DOHH2 (cell line): ENCODE results near the gene ERVFRD-1.

Experiments
- H3F3A ChIP-seq: fragments of 200-600 bp; sonication (generic), shearing (Covaris generic); 2 replicates; pipeline ENCODE4 v1.6.0; 2016; ENCODE audit warnings: antibody characterized with exemption, mild to moderate bottlenecking; ENCODE audit not compliant: control insufficient read depth, insufficient read depth
- H3K27ac ChIP-seq: fragments of 200-600 bp; sonication (generic); 2 replicates; pipeline ENCODE4 v1.5.1; 2014; ENCODE audit warnings: low read depth, mild to moderate bottlenecking, low read length, moderate library complexity
- H3K27me3 ChIP-seq: fragments of 200-600 bp; sonication (generic); 2 replicates; pipeline ENCODE4 v1.6.1; 2014; ENCODE audit warnings: mild to moderate bottlenecking, low read length, mixed read lengths; ENCODE audit not compliant: control insufficient read depth
- H3K36me3 ChIP-seq: fragments of 200-600 bp; sonication (generic); 2 replicates; pipeline ENCODE4 v1.6.1; 2014; ENCODE audit warnings: mild to moderate bottlenecking, low read length, moderate library complexity, mixed read lengths; ENCODE audit not compliant: control insufficient read depth
- H3K4me1 ChIP-seq: fragments of 200-600 bp; sonication (generic); 2 replicates; pipeline ENCODE4 v1.6.1; 2014; ENCODE audit warnings: mild to moderate bottlenecking, low read length, mixed read lengths; ENCODE audit not compliant: control insufficient read depth
- H3K4me2 ChIP-seq: fragments of 200-600 bp; sonication (generic); 2 replicates; pipeline ENCODE4 v1.6.0; 2014; ENCODE audit warnings: mild to moderate bottlenecking, low read length, moderate library complexity
- H3K4me3 ChIP-seq: fragments of 200-600 bp; sonication (generic); 2 replicates; pipeline ENCODE4 v1.5.1; 2014; ENCODE audit warnings: mild to moderate bottlenecking, low read length, mixed read lengths
- H3K79me2 ChIP-seq: fragments of 200-600 bp; sonication (generic); 2 replicates; pipeline ENCODE4 v1.6.1; 2014; ENCODE audit warnings: mild to moderate bottlenecking, low read length, mixed read lengths; ENCODE audit not compliant: control insufficient read depth
- H3K9me2 ChIP-seq: fragments of 200-600 bp; sonication (generic); replicated peaks from 2 replicates; pipeline ENCODE4 v1.6.1; 2014; ENCODE audit warnings: mild to moderate bottlenecking, low read length, mixed read lengths; ENCODE audit not compliant: control insufficient read depth
- H3K9me3 ChIP-seq: fragments of 200-600 bp; sonication (generic); 2 replicates; pipeline ENCODE4 v1.6.1; 2014; ENCODE audit warnings: antibody characterized with exemption, low read length, mixed read lengths; ENCODE audit not compliant: control insufficient read depth, insufficient read depth
- H4K20me1 ChIP-seq: fragments of 200-600 bp; sonication (generic); 2 replicates; pipeline ENCODE4 v1.6.0; 2014; ENCODE audit warnings: low read depth, mild to moderate bottlenecking, antibody characterized with exemption, low read length, moderate library complexity; ENCODE audit not compliant: control insufficient read depth, insufficient read depth
- EZH2phosphoT487 ChIP-seq: fragments of 200-600 bp; sonication (generic); IDR thresholded peaks from 2 replicates; pipeline ENCODE4 v1.6.1; 2017; ENCODE audit warnings: borderline replicate concordance, mild to moderate bottlenecking, antibody characterized with exemption, low read length, moderate library complexity, mixed read lengths
- TF ChIP-seq, protein P1 (sequence below): fragments of 200-600 bp; sonication (generic); IDR thresholded peaks from one replicate; pipeline ENCODE4 v1.5.1; 2014; ENCODE audit warnings: antibody characterized with exemption, mild to moderate bottlenecking, low read depth, low read length; ENCODE audit not compliant: poor library complexity, severe bottlenecking

The ERVFRD-1 gene

DNA sequence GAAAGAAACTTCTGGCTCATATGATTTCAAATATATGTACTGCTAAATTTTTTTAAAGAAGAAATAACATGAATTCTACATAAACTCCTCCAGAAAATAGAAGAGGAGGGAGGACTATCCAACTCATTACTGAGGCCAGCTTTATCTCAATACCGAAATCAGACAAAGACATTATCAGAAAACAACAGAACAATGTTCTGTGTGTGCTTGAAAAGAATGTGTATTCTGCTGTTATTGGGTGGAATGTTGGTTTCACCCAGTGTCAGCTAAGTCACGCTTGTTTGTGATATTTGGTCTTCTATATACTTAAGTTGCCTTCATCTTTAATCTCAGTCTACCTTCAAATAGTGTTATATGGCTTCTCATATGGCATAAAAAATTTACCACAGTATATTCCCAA is 48.8 kb downstream of the ERVFRD-1 start:
- Histone ChIP-seq H3K4me3 (no peak overlapping the region), H3K36me3 (no peaks in the 10 kb centered on the region), H3K27ac (no peak overlapping the region), H3K4me1 (no peaks in the 10 kb centered on the region), H3K27me3 (peaks cover 16% of the 10 kb centered on the region), H3K9me2 (no peaks in the 10 kb centered on the region), H3K79me2 (no peaks in the 10 kb centered on the region), H4K20me1 (no peaks in the 10 kb centered on the region), H3K4me2 (no peak overlapping the region), H3F3A (no peaks in the 10 kb centered on the region), H3K9me3 (no peaks in the 10 kb centered on the region)
- no peak for TF ChIP-seq EZH2phosphoT487
- TF ChIP-seq, protein P1, sequence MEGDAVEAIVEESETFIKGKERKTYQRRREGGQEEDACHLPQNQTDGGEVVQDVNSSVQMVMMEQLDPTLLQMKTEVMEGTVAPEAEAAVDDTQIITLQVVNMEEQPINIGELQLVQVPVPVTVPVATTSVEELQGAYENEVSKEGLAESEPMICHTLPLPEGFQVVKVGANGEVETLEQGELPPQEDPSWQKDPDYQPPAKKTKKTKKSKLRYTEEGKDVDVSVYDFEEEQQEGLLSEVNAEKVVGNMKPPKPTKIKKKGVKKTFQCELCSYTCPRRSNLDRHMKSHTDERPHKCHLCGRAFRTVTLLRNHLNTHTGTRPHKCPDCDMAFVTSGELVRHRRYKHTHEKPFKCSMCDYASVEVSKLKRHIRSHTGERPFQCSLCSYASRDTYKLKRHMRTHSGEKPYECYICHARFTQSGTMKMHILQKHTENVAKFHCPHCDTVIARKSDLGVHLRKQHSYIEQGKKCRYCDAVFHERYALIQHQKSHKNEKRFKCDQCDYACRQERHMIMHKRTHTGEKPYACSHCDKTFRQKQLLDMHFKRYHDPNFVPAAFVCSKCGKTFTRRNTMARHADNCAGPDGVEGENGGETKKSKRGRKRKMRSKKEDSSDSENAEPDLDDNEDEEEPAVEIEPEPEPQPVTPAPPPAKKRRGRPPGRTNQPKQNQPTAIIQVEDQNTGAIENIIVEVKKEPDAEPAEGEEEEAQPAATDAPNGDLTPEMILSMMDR, result no peak

DNA sequence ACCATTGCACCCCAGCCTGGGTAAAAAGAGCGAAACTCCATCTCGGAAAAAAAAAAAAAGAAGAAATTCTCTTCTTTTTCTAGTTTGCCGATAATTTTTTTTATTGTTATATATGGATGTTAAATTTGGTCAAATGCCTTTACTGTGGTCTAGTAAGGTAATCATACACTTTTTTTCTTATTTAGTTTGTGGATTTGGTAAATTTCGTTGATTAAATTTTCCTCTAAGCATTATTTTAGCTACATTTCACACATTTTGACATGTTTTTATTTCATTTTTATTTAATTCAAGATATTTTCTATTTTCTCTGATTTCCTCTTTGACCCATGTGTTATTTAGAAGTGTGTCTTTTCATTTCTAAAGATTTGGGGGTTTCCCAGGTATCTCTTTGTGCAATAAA is 49.4 kb downstream of the ERVFRD-1 start:
- no peaks in the 10 kb centered on the region for H4K20me1 ChIP-seq
- no peak overlapping the region for H3K27ac ChIP-seq
- no peak overlapping the region for H3K4me3 ChIP-seq
- no peak overlapping the region for H3K4me2 ChIP-seq
- H3K9me3 ChIP-seq, result no peaks in the 10 kb centered on the region
- peaks cover 10% of the 10 kb centered on the region; the same call in 1 of the 2 replicates for H3K27me3 ChIP-seq
- no peaks in the 10 kb centered on the region for H3K4me1 ChIP-seq
- no peaks in the 10 kb centered on the region for H3K9me2 ChIP-seq
- no peaks in the 10 kb centered on the region for H3K36me3 ChIP-seq
- H3K79me2 ChIP-seq, result no peaks in the 10 kb centered on the region
- TF ChIP-seq, protein P1, result no peak
- no peaks in the 10 kb centered on the region for H3F3A ChIP-seq

DNA sequence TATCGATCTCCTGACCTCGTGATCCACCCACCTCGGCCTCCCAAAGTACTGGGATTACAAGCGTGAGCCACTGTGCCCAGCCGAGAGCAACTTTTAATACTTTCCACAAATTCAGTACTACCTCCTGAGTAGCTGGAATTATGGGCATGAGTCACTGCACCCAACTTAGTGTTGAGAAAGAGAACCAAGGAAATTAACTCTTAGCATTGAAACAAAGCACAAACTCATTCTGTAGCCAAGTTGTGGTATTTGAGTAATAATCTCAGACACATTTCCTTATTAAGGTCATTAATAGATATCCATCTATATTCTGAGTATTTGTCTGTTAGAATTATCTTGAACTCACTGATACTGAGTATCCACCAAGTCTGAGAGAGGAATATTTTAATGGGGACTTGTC is 53.1 kb downstream of the ERVFRD-1 start:
- Histone ChIP-seq H3K36me3 (no peaks in the 10 kb centered on the region), H4K20me1 (no peaks in the 10 kb centered on the region), H3K4me3 (no peak overlapping the region), H3K4me1 (no peaks in the 10 kb centered on the region), H3F3A (no peaks in the 10 kb centered on the region), H3K79me2 (no peaks in the 10 kb centered on the region), H3K9me2 (no peaks in the 10 kb centered on the region), H3K27me3 (peaks cover 13% of the 10 kb centered on the region), H3K9me3 (no peaks in the 10 kb centered on the region), H3K4me2 (no peak overlapping the region), H3K27ac (no peak overlapping the region)
- TF ChIP-seq, protein P1, result no peak
- TF ChIP-seq EZH2phosphoT487, result no peak

DNA sequence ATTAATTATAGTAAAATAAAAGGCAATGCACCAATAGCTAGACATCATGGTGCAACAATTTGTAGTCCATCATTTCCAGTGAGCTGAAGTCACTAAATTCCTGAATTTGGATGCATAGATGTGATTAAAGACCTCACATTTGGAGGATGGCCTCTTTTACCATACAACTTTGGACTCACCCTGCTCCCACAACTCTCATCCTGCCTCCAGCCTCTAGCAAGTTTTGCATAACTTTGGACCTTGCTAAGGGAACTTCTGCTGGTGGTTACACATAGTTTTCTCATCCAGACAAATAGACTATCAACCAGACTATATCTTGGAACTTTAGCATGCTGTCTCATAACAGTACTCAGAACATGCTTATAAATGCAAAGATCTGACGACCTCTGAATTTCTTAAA is 54.7 kb downstream of the ERVFRD-1 start:
- H3K9me2 ChIP-seq, result no peaks in the 10 kb centered on the region
- no peaks in the 10 kb centered on the region for H3F3A ChIP-seq
- TF ChIP-seq, protein P1, result no peak
- no peak for TF ChIP-seq EZH2phosphoT487
- no peaks in the 10 kb centered on the region for H3K36me3 ChIP-seq
- H3K27me3 ChIP-seq, result peaks cover 8% of the 10 kb centered on the region; the same call in 1 of the 2 replicates
- no peaks in the 10 kb centered on the region for H3K9me3 ChIP-seq
- no peaks in the 10 kb centered on the region for H4K20me1 ChIP-seq
- no peak overlapping the region for H3K4me2 ChIP-seq
- no peaks in the 10 kb centered on the region for H3K4me1 ChIP-seq
- H3K4me3 ChIP-seq, result no peak overlapping the region
- H3K27ac ChIP-seq, result no peak overlapping the region
- no peaks in the 10 kb centered on the region for H3K79me2 ChIP-seq
